Ishikawa (cell line): Measurements from ENCODE around the gene ZNF518A.

Source experiments
- CEBPB ChIP-seq: IDR thresholded peaks from 2 replicates; pipeline ENCODE4 v1.6.1; 2012
- CREB1 ChIP-seq: IDR thresholded peaks from 2 replicates; pipeline ENCODE4 v1.6.1; 2012; ENCODE audit warnings: low read depth
- EGR1 ChIP-seq: IDR thresholded peaks from 2 replicates; pipeline ENCODE4 v1.6.1; 2012
- EP300 ChIP-seq: IDR thresholded peaks from 2 replicates; pipeline ENCODE4 v1.6.1; 2012; ENCODE audit warnings: borderline replicate concordance
- FOXM1 ChIP-seq: IDR thresholded peaks from 2 replicates; pipeline ENCODE4 v1.6.1; 2012; ENCODE audit warnings: low read depth, borderline replicate concordance
- MAX ChIP-seq: IDR thresholded peaks from 2 replicates; pipeline ENCODE4 v1.6.1; 2012
- NFIC ChIP-seq: IDR thresholded peaks from 2 replicates; pipeline ENCODE4 v1.6.1; 2012
- RAD21 ChIP-seq: IDR thresholded peaks from 2 replicates; pipeline ENCODE4 v1.6.1; 2012; ENCODE audit warnings: low read depth
- REST ChIP-seq: IDR thresholded peaks from 2 replicates; pipeline ENCODE4 v1.6.1; 2012; ENCODE audit warnings: low read depth, mild to moderate bottlenecking
- TAF1 ChIP-seq: IDR thresholded peaks from 2 replicates; pipeline ENCODE4 v1.6.1; 2012; ENCODE audit warnings: low read depth, mild to moderate bottlenecking
- TCF12 ChIP-seq: IDR thresholded peaks from 2 replicates; pipeline ENCODE4 v1.6.1; 2012; ENCODE audit warnings: low read depth
- TEAD4 ChIP-seq: IDR thresholded peaks from 2 replicates; pipeline ENCODE4 v1.6.1; 2012
- YY1 ChIP-seq: IDR thresholded peaks from 2 replicates; pipeline ENCODE4 v1.6.1; 2012; ENCODE audit warnings: low read depth
- ZBTB7A ChIP-seq: IDR thresholded peaks from 2 replicates; pipeline ENCODE4 v1.6.1; 2012; ENCODE audit warnings: low read depth

- TF ChIP-seq TAF1 (no peak), NFIC (no peak), EP300 (no peak), CEBPB (no peak), RAD21 (no peak), YY1 (no peak), MAX (no peak), REST (no peak), TEAD4 (no peak), TCF12 (no peak), CREB1 (no peak), EGR1 (no peak), FOXM1 (no peak), ZBTB7A (no peak)
Measured at GRCh38 chr10:96208946-96209345, 78.8 kb downstream of the ZNF518A start.
